Measurements from ENCODE around the gene FAM229A.

DNA sequence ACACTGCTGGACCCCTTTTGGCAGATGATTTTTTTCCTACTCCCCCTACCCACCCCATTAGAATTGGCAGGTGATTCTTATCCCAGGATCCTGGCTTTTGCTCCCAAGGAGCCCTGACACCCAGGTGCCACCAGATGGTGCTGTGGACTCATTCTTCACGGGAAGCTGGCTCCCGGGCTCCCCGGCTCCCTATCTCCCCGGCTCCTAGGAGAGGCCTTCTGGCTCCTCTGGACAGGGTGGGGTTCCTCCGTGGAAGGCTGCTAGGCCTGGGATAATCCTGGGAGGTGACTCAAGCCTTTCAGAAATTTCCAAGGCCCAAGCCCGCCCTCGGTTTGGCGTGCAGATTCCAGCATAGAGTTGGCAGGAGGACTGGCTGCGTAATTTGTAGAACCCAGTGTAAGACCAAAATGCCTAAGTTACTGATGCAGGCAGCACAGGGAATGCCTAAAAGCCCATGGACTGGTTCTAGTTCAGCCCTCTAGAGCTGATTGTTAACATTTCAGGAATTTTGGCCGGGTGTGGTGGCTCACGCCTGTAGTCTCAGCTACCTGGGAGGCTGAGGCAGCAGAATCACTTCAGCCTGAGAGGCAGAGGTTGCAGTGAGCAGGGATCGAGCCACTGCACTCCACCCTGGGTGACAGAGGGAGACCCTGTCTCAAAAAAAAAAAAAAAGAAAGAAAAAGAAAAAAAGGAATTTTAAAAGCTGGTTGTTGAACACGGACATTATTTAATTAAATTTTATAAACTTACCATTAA lies 38.8 kb upstream of the FAM229A start:
- TF ChIP-seq CTCF (IDR thresholded peaks at IDR 0.05) (peak; percentile 72), KDM1A (IDR thresholded peaks at IDR 0.05; ENCODE audit: low read depth) (no peak), RFX5 (IDR thresholded peaks at IDR 0.05) (no peak), POLR2A (IDR thresholded peaks at IDR 0.05; ENCODE audit: low read length) (no peak), JUN (IDR thresholded peaks at IDR 0.05) (no peak), MYC (IDR thresholded peaks at IDR 0.05; ENCODE audit: borderline replicate concordance, low read length) (no peak), CBX2 (IDR thresholded peaks at IDR 0.05; ENCODE audit: borderline replicate concordance, low read depth) (no peak), REST (IDR thresholded peaks at IDR 0.05) (no peak)
- TF ChIP-seq, protein P1, sequence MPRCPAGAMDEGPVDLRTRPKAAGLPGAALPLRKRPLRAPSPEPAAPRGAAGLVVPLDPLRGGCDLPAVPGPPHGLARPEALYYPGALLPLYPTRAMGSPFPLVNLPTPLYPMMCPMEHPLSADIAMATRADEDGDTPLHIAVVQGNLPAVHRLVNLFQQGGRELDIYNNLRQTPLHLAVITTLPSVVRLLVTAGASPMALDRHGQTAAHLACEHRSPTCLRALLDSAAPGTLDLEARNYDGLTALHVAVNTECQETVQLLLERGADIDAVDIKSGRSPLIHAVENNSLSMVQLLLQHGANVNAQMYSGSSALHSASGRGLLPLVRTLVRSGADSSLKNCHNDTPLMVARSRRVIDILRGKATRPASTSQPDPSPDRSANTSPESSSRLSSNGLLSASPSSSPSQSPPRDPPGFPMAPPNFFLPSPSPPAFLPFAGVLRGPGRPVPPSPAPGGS (IDR thresholded peaks at IDR 0.05): no peak

Data from A549 (cell line).